Thyroid gland (tissue), 4 donors: ENCODE results near the gene AQP5. TPM values are rescaled to one million over a fixed set of nuclear protein-coding genes. Genes with fewer than 3 reads are reported as not detected.
A peak's percentile ranks its signal among the peaks of the same experiment; 100 is the strongest.

Experiments used
- DNase-seq, 2 donors: peaks; one replicate each; pipeline ENCODE4 v3.0.0-alpha.2; 2019
- H3K27ac ChIP-seq, 3 donors: fragments of 200-600 bp; sonication (generic); 1 replicate in 2 of 3; 2 replicates in 1 of 3; pipeline ENCODE4 v1.5.1; 2016 to 2019; ENCODE audit warnings: mild to moderate bottlenecking in 1 of 3, moderate library complexity in 1 of 3
- H3K27me3 ChIP-seq: fragments of 200-600 bp; sonication (generic); one replicate; pipeline ENCODE4 v1.5.1; 2019
- H3K36me3 ChIP-seq, 2 donors: fragments of 200-600 bp; sonication (generic); one replicate each; pipeline ENCODE4 v1.5.1; 2016 to 2019
- H3K4me1 ChIP-seq, 2 donors: fragments of 200-600 bp; sonication (generic); one replicate each; pipeline ENCODE4 v1.5.1; 2017 to 2019
- H3K4me3 ChIP-seq, 3 donors: fragments of 200-600 bp; sonication (generic); replicated peaks in 1 of 3; 1 replicate in 2 of 3; 2 replicates in 1 of 3; pipeline ENCODE4 v1.5.1; 2016; ENCODE audit warnings: mild to moderate bottlenecking in 1 of 3
- H3K9me3 ChIP-seq: fragments of 200-600 bp; sonication (generic); one replicate; pipeline ENCODE4 v1.5.1; 2017
- POLR2A ChIP-seq, 2 donors: fragments of 450-650 bp; IDR thresholded peaks; one replicate each; pipeline ENCODE4 v1.6.1; 2017; ENCODE audit warnings: antibody characterized with exemption in 2 of 2, mild to moderate bottlenecking in 2 of 2, moderate library complexity in 1 of 2
- WGBS, 2 donors: methylation state at CpG; one replicate each; pipeline ENCODE4 v1.1.5; 2017; 5-methylcytosine and 5-hydroxymethylcytosine counted together
- intact Hi-C: fragments of 100-400 bp; cut with DNase I; formaldehyde crosslinking; loops from one replicate; pipeline ENCODE4 v1.15.1; 2023
- total RNA-seq, 4 donors: library from RNA; depleted of rRNA; stranded (reverse); fragments of >200 nt; gene quantifications; one replicate each; pipeline ENCODE4 v1.2.3, GENCODE V29; 2016
- TF ChIP-seq, protein P1 (sequence below), 6 experiments: fragments of 200-600 bp in 3 of 6; fragments of 450-650 bp in 3 of 6; sonication (generic) in 3 of 6; IDR thresholded peaks; one replicate each; pipeline ENCODE4 v1.5.1; 2016 to 2019; ENCODE audit warnings: antibody characterized with exemption in 6 of 6, mild to moderate bottlenecking in 2 of 6, inconsistent platforms in 1 of 6, moderate library complexity in 1 of 6

Gene AQP5
- total RNA-seq, result 1 to 10 TPM in 3 of 4 donors, not detected in 1; 1.1 to 3.5 (median 2.0) TPM

- TF ChIP-seq, protein P1, sequence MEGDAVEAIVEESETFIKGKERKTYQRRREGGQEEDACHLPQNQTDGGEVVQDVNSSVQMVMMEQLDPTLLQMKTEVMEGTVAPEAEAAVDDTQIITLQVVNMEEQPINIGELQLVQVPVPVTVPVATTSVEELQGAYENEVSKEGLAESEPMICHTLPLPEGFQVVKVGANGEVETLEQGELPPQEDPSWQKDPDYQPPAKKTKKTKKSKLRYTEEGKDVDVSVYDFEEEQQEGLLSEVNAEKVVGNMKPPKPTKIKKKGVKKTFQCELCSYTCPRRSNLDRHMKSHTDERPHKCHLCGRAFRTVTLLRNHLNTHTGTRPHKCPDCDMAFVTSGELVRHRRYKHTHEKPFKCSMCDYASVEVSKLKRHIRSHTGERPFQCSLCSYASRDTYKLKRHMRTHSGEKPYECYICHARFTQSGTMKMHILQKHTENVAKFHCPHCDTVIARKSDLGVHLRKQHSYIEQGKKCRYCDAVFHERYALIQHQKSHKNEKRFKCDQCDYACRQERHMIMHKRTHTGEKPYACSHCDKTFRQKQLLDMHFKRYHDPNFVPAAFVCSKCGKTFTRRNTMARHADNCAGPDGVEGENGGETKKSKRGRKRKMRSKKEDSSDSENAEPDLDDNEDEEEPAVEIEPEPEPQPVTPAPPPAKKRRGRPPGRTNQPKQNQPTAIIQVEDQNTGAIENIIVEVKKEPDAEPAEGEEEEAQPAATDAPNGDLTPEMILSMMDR (IDR thresholded peaks at IDR 0.05), result no peak
- Histone ChIP-seq H3K27ac (peak within 1 kb of the TSS; percentile 28 to 57 (median 46)), H3K36me3 (no peaks in the 10 kb centered on the region), H3K4me1 (peaks cover 20 to 53% of the 10 kb centered on the region in 2 donors), H3K27me3 (no peaks in the 10 kb centered on the region), H3K9me3 (no peaks in the 10 kb centered on the region), H3K4me3 (peak within 1 kb of the TSS in 1 of 3 donors; percentile 21)
- peak; percentile 22 to 32 for DNase-seq
- intact Hi-C loops, result no loop called here
- WGBS, 2 donors, result 5 to 7% methylated on average over 22 to 24 of the region's 111 CpGs
Observed at GRCh38 chr12:49961111-49961922, at the start of gene AQP5. TSS of gene AQP5 (plus strand) at chr12:49961872. CDS start at chr12:49962018, 146 bp downstream.

GRCh38 chr12:49912345-49913255 is 49.1 kb upstream of the AQP5 start:
- intact Hi-C loops, result no loop called here
- DNase-seq, result no peak
- WGBS, 2 donors, result 75 to 78% methylated on average over 11 to 13 of the region's 16 CpGs

DNA sequence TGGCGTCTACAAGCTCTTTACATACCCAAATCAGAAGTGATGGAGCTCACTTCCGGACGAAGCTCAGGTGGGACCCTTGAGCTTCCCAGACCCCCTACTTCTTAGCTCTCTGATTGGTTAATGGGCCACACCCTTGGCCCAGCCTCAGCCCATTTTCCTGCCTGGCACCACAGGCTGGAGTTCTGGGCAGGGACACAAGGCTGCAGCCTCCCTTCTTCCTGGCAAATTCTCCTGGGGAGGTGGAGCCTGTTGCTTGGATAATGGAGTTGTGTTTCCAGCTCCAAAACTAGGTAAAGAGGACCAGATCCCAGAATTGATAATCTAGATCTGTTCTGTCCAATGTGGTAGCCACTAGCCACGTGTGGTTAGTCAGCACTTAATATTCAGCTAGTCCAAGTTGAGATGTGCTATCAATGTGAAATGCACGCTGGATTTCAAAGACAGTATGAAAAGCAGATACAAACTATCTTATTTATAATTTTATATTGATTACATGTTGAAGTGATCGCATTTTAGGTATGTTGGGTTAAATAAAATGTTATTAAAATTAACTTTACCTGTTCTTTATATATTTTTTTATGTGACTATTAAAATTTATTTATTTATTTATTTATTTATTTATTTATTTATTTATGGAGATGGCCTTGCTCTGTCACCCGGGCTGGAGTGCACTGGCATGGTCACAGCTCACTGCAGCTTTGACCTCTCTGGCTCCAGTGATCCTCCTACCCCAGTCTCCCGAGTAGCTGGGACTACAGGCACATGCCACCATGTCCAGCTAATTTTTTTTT is 45.3 kb upstream of the AQP5 start:
- no peak overlapping the region for H3K4me3 ChIP-seq
- H3K27me3 ChIP-seq, result no peaks in the 10 kb centered on the region
- intact Hi-C loops, result no loop called here
- H3K4me1 ChIP-seq, result peaks cover under 1 to 2% of the 10 kb centered on the region in 2 donors
- H3K27ac ChIP-seq, result no peak overlapping the region
- H3K36me3 ChIP-seq, result no peaks in the 10 kb centered on the region
- no peak for DNase-seq
- WGBS, 2 donors, result 82 to 89% methylated on average over 8 of the region's 8 CpGs
- no peaks in the 10 kb centered on the region for H3K9me3 ChIP-seq
- TF ChIP-seq POLR2A (IDR thresholded peaks at IDR 0.05), result no peak
- TF ChIP-seq, protein P1 (IDR thresholded peaks at IDR 0.05), result no peak

More at GRCh38 chr12:49912345-49913255, 49.1 kb upstream of the AQP5 start:
- Histone ChIP-seq H3K27ac (no peak overlapping the region), H3K4me3 (no peak overlapping the region), H3K9me3 (no peaks in the 10 kb centered on the region), H3K36me3 (no peaks in the 10 kb centered on the region), H3K4me1 (peaks cover 8 to 21% of the 10 kb centered on the region in 2 donors), H3K27me3 (no peaks in the 10 kb centered on the region)
- TF ChIP-seq, protein P1 (IDR thresholded peaks at IDR 0.05), result no peak
- TF ChIP-seq POLR2A (IDR thresholded peaks at IDR 0.05), result no peak

- intact Hi-C loops, result no loop called here
- Histone ChIP-seq H3K27me3 (no peaks in the 10 kb centered on the region), H3K36me3 (no peaks in the 10 kb centered on the region), H3K27ac (no peak overlapping the region), H3K4me1 (no peaks in the 10 kb centered on the region), H3K4me3 (no peak overlapping the region), H3K9me3 (no peaks in the 10 kb centered on the region)
- no peak for DNase-seq
- TF ChIP-seq, protein P1 (IDR thresholded peaks at IDR 0.05), result no peak
- no peak for TF ChIP-seq POLR2A (IDR thresholded peaks at IDR 0.05)
- 90 to 92% methylated on average over 12 of the region's 12 CpGs for WGBS, 2 donors
Observed at GRCh38 chr12:49917166-49917787, 44.4 kb upstream of the AQP5 start.
